ENCODE data around the gene PEAR1. TPM values are rescaled to one million over a fixed set of nuclear protein-coding genes. Genes with fewer than 3 reads are reported as not detected.

PEAR1 gene
- total RNA-seq, 1 experiment from 2014 or later, result 0.18 TPM

- Histone ChIP-seq H3K9me3 (no peaks in the 10 kb centered on the region), H3K36me3 (ENCODE audit: control insufficient read depth, insufficient read depth, low read length) (no peaks in the 10 kb centered on the region), H3K27me3 (replicated peaks; ENCODE audit: control insufficient read depth, insufficient read depth, low read length) (peaks cover 3% of the 10 kb centered on the region), H3K4me3 (ENCODE audit: low read depth, low read length) (no peak overlapping the region), H3K4me1 (peaks cover 22% of the 10 kb centered on the region)
- BruUV-seq (replicated peaks), result no TSS peak
- intact Hi-C loops (cut with micrococcal nuclease; ENCODE audit: unreplicated experiment), result no loop called here
- ChIA-PET POLR2A (no interaction called here), CTCF (no interaction called here)
- no peak for DNase-seq
- H3K27ac Mint-ChIP-seq (ENCODE audit: unreplicated experiment), result no peak overlapping the region
- H3K4me1 Mint-ChIP-seq (ENCODE audit: low read depth, unreplicated experiment), result peaks cover 15% of the 10 kb centered on the region
- no peak overlapping the region for H3K4me3 Mint-ChIP-seq (ENCODE audit: unreplicated experiment)
- no peaks in the 10 kb centered on the region for H3K9me3 Mint-ChIP-seq (ENCODE audit: unreplicated experiment)
- TF ChIP-seq CTCF (IDR thresholded peaks at IDR 0.05; ENCODE audit: insufficient read depth in 1 of 2, low read depth in 1 of 2, low read length in 1 of 2, severe bottlenecking in 1 of 2, unreplicated experiment in 1 of 2), result no peak
- no peaks in the 10 kb centered on the region for H3K36me3 Mint-ChIP-seq (ENCODE audit: insufficient read depth, unreplicated experiment)
- H3K27me3 Mint-ChIP-seq (ENCODE audit: insufficient read depth, unreplicated experiment), result peaks cover 9% of the 10 kb centered on the region
These were observed 28.3 kb upstream of the PEAR1 start for GRCh38 chr1:156865258-156865657.

GRCh38 chr1:156865865-156866248 lies 27.7 kb upstream of the PEAR1 start:
- H3K27ac Mint-ChIP-seq (ENCODE audit: unreplicated experiment), result no peak overlapping the region
- H3K36me3 ChIP-seq (ENCODE audit: control insufficient read depth, insufficient read depth, low read length), result no peaks in the 10 kb centered on the region
- H3K4me3 ChIP-seq (ENCODE audit: low read depth, low read length), result no peak overlapping the region
- peaks cover 12% of the 10 kb centered on the region for H3K4me1 Mint-ChIP-seq (ENCODE audit: low read depth, unreplicated experiment)
- no peak overlapping the region for H3K4me3 Mint-ChIP-seq (ENCODE audit: unreplicated experiment)
- DNase-seq, result no peak
- CTCF ChIA-PET, result no interaction called here
- peaks cover 8% of the 10 kb centered on the region for H3K27me3 Mint-ChIP-seq (ENCODE audit: insufficient read depth, unreplicated experiment)
- no peaks in the 10 kb centered on the region for H3K36me3 Mint-ChIP-seq (ENCODE audit: insufficient read depth, unreplicated experiment)
- no TSS peak for BruUV-seq (replicated peaks)
- peaks cover 3% of the 10 kb centered on the region for H3K27me3 ChIP-seq (replicated peaks; ENCODE audit: control insufficient read depth, insufficient read depth, low read length)
- intact Hi-C loops (cut with micrococcal nuclease; ENCODE audit: unreplicated experiment), result no loop called here
- POLR2A ChIA-PET, result no interaction called here
- peaks cover 16% of the 10 kb centered on the region for H3K4me1 ChIP-seq
- no peaks in the 10 kb centered on the region for H3K9me3 Mint-ChIP-seq (ENCODE audit: unreplicated experiment)
- H3K9me3 ChIP-seq, result no peaks in the 10 kb centered on the region
- no peak for TF ChIP-seq CTCF (IDR thresholded peaks at IDR 0.05; ENCODE audit: insufficient read depth in 1 of 2, low read depth in 1 of 2, low read length in 1 of 2, severe bottlenecking in 1 of 2, unreplicated experiment in 1 of 2)

DNA sequence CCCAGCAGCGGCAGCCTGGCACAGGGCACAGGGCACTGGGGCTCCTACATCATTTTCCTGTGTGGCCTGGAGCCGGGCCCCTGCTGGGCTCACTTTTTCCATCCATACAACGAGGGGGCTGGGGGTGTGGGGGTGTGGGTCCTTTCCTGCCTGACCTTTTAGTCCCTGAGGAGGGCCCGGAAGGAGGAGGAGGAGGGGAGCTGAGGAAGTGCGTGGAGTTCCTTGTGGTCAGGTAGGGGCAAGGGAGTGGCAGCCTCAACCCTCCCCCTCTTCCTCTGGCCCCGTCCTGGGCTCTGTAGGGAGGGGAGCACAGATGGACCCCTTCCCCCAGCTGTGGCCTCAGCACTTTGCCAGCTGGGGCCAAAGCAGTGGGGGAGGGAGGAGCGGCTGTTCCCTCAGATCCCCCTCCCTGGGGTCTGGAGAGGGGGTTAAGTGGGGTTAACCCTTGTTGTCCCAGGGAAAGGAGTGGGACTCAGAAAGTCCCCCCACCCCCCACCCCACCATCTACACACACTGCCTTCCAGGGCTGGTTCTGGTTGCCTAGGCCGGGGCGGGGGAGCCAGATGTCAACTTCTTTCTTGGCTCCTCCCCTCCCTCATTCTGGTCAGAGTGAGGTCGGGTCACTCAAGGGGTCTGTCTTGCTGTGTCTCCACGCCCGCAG lies 27.1 kb upstream of the PEAR1 start:
- no peak for TF ChIP-seq CTCF (IDR thresholded peaks at IDR 0.05; ENCODE audit: insufficient read depth in 1 of 2, low read depth in 1 of 2, low read length in 1 of 2, severe bottlenecking in 1 of 2, unreplicated experiment in 1 of 2)

More for the DNA sequence above, 27.1 kb upstream of the PEAR1 start:
- Histone ChIP-seq H3K4me1 (peaks cover 11% of the 10 kb centered on the region), H3K36me3 (ENCODE audit: control insufficient read depth, insufficient read depth, low read length) (no peaks in the 10 kb centered on the region), H3K9me3 (no peaks in the 10 kb centered on the region), H3K4me3 (ENCODE audit: low read depth, low read length) (no peak overlapping the region), H3K27me3 (replicated peaks; ENCODE audit: control insufficient read depth, insufficient read depth, low read length) (peaks cover 1% of the 10 kb centered on the region)
- Mint-ChIP-seq H3K27me3 (ENCODE audit: insufficient read depth, unreplicated experiment) (peaks cover 8% of the 10 kb centered on the region), H3K27ac (ENCODE audit: unreplicated experiment) (no peak overlapping the region), H3K4me1 (ENCODE audit: low read depth, unreplicated experiment) (peaks cover 12% of the 10 kb centered on the region), H3K4me3 (ENCODE audit: unreplicated experiment) (no peak overlapping the region), H3K36me3 (ENCODE audit: insufficient read depth, unreplicated experiment) (no peaks in the 10 kb centered on the region), H3K9me3 (ENCODE audit: unreplicated experiment) (no peaks in the 10 kb centered on the region)
- ChIA-PET POLR2A (no interaction called here), CTCF (no interaction called here)
- BruUV-seq (replicated peaks), result no TSS peak
- intact Hi-C loops (cut with micrococcal nuclease; ENCODE audit: unreplicated experiment), result no loop called here
- DNase-seq, result no peak
